Esophagus muscularis mucosa (tissue), 4 donors: ENCODE measurements around the gene SAMD10. TPM values are rescaled to one million over a fixed set of nuclear protein-coding genes. Genes with fewer than 3 reads are reported as not detected.

Experiments
- DNase-seq: peaks from one replicate; pipeline ENCODE4 v3.0.0-alpha.2; 2017; ENCODE audit errors: extremely low spot score
- H3K27ac ChIP-seq, 4 donors: fragments of 200-600 bp; sonication (generic); replicated peaks in 1 of 4; 1 replicate in 3 of 4; 2 replicates in 1 of 4; pipeline ENCODE4 v1.5.1; 2016 to 2019; ENCODE audit warnings: mild to moderate bottlenecking in 1 of 4
- H3K27me3 ChIP-seq, 4 donors: fragments of 200-600 bp; sonication (generic); one replicate each; pipeline versions ENCODE4 v1.5.1 to v1.6.0; 2016 to 2019
- H3K36me3 ChIP-seq, 4 donors: fragments of 200-600 bp; sonication (generic); one replicate each; pipeline ENCODE4 v1.5.1; 2016 to 2019
- H3K4me1 ChIP-seq, 4 donors: fragments of 200-600 bp; sonication (generic); one replicate each; pipeline ENCODE4 v1.5.1; 2016 to 2019
- H3K4me3 ChIP-seq, 4 donors: fragments of 200-600 bp; sonication (generic); 1 replicate in 2 of 4; 2 replicates in 2 of 4; pipeline ENCODE4 v1.5.1; 2016 to 2019; ENCODE audit warnings: mild to moderate bottlenecking in 4 of 4, moderate library complexity in 1 of 4
- H3K9me3 ChIP-seq, 4 donors: fragments of 200-600 bp; sonication (generic); 1 replicate in 3 of 4; 2 replicates in 1 of 4; pipeline ENCODE4 v1.5.1; 2016 to 2019
- EP300 ChIP-seq: sonication (generic); formaldehyde crosslinking; IDR thresholded peaks from one replicate; pipeline ENCODE4 v1.6.1; 2017; ENCODE audit warnings: antibody characterized with exemption
- POLR2A ChIP-seq: fragments of 450-650 bp; IDR thresholded peaks from one replicate; pipeline ENCODE4 v1.6.1; 2017; ENCODE audit warnings: antibody characterized with exemption, moderate library complexity, mild to moderate bottlenecking, low read depth
- POLR2AphosphoS5 ChIP-seq, 2 donors: sonication (generic); formaldehyde crosslinking; IDR thresholded peaks; one replicate each; pipeline ENCODE4 v1.6.1; 2017; ENCODE audit warnings: antibody characterized with exemption in 2 of 2
- WGBS: methylation state at CpG from one replicate; pipeline ENCODE4 v1.1.5; 2018; 5-methylcytosine and 5-hydroxymethylcytosine counted together
- intact Hi-C: fragments of 100-400 bp; cut with DNase I; formaldehyde crosslinking; loops from one replicate; pipeline ENCODE4 v1.15.1; 2023
- total RNA-seq, 4 donors: library from RNA; depleted of rRNA; stranded (reverse); fragments of >200 nt; gene quantifications; one replicate each; pipeline versions ENCODE4 v1.1.0 to v1.2.1, GENCODE V29; 2016
- TF ChIP-seq, protein P1 (sequence below), 3 experiments: fragments of 200-600 bp in 2 of 3; fragments of 450-650 bp in 1 of 3; sonication (generic) in 2 of 3; IDR thresholded peaks; one replicate each; pipeline ENCODE4 v1.5.1; 2017 to 2019; ENCODE audit warnings: antibody characterized with exemption in 3 of 3, mild to moderate bottlenecking in 2 of 3, moderate library complexity in 1 of 3

The SAMD10 gene
- total RNA-seq, 4 donors from 2014 or later = 2.1 to 11.7 (median 4.4) TPM

DNA sequence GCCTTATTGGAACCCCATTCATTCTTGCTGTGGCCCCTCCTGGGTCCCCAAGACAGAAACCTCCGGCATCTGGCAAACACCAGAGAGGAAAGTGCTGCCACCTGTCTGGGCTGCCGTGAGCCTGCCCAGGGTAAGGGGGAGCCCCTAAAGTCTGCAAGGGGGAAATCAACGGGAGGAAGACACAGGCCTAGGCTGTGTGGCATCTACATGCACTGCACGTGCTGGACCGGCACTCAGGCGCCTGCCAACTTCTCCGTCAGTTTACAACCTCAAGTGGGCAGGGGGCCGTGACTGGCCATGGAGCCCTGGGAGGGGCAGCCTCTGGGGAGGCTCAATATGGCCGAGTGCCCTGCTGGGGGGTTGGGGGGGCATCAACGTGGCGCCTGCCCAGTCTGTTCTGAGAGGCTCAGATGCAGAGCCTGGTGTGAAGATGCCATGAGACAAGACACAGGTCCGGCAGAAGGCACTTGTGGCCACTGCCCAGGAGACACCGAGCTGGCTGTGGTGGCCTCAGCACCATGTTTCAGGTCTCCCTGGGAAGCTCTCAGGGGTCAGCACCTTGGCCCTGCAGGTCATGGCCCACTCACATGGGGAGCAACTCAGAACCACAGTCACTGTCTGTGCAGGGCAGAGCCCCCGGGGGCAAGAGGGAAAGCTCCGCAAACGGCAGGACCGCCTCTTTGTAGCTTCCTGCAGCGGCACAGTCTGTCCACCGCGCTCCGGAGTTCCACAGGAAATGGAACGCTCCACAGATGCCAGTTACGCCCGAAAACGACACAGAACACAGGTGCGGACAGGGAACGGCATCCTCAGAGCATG lies 31.6 kb downstream of the SAMD10 start:
- peak overlapping the region in 3 of 4 donors; percentile 19 to 43 (median 28) for H3K4me3 ChIP-seq
- TF ChIP-seq POLR2A = no peak
- peak; percentile 22 to 55 for TF ChIP-seq POLR2AphosphoS5 (IDR thresholded peaks at IDR 0.05)
- intact Hi-C loops = no loop called here
- WGBS = 12% methylated on average over 21 of the region's 27 CpGs
- H3K4me1 ChIP-seq = peaks cover 77 to 88% (median 83%) of the 10 kb centered on the region in 4 donors
- peak overlapping the region; percentile 86 to 93 (median 88) for H3K27ac ChIP-seq
- peaks cover 28 to 42% (median 38%) of the 10 kb centered on the region in 4 donors for H3K36me3 ChIP-seq
- H3K9me3 ChIP-seq = no peaks in the 10 kb centered on the region
- DNase-seq = no peak
- no peaks in the 10 kb centered on the region for H3K27me3 ChIP-seq

DNA sequence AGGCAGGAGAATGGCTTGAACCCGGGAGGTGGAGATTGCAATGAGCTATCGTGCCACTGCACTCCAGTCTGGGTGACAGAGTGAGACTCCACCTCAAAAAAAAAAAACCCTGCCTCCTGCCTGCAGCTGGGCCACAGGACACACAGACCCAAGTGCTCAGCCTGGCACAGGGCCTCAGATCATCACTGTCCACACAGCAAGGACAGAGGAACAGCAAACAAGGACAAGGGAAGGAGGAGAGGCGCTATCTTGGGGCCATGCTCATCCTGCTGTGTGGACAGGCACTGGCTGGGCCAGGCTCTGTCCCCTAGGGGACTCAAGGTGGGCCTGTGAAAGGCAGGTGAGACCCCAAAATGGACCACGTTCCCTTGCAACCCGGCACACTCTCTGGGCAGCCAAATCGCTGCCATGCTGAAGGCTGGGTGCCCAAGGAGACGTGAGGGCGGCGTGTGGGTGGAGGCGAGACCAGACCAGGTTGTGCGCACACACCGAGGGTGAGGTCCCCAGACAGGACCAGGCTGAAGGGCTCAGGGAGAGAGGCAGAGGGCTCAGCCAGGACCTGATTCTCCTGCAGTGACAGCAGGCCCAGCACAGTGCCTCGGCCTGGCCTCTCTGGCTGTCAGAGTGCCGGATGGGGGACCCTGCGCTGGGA lies 32.3 kb downstream of the SAMD10 start:
- H3K9me3 ChIP-seq = no peaks in the 10 kb centered on the region
- TF ChIP-seq POLR2A (no peak), EP300 (no peak), POLR2AphosphoS5 (IDR thresholded peaks at IDR 0.05) (no peak)
- TF ChIP-seq, protein P1, sequence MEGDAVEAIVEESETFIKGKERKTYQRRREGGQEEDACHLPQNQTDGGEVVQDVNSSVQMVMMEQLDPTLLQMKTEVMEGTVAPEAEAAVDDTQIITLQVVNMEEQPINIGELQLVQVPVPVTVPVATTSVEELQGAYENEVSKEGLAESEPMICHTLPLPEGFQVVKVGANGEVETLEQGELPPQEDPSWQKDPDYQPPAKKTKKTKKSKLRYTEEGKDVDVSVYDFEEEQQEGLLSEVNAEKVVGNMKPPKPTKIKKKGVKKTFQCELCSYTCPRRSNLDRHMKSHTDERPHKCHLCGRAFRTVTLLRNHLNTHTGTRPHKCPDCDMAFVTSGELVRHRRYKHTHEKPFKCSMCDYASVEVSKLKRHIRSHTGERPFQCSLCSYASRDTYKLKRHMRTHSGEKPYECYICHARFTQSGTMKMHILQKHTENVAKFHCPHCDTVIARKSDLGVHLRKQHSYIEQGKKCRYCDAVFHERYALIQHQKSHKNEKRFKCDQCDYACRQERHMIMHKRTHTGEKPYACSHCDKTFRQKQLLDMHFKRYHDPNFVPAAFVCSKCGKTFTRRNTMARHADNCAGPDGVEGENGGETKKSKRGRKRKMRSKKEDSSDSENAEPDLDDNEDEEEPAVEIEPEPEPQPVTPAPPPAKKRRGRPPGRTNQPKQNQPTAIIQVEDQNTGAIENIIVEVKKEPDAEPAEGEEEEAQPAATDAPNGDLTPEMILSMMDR (IDR thresholded peaks at IDR 0.05) = no peak
- H3K27ac ChIP-seq = peak overlapping the region; percentile 86 to 93 (median 88)
- DNase-seq = no peak
- H3K27me3 ChIP-seq = no peaks in the 10 kb centered on the region
- 85% methylated on average over 12 of the region's 15 CpGs for WGBS
- H3K36me3 ChIP-seq = peaks cover 28 to 46% (median 45%) of the 10 kb centered on the region in 4 donors
- intact Hi-C loops = no loop called here
- H3K4me1 ChIP-seq = peaks cover 77 to 87% (median 82%) of the 10 kb centered on the region in 4 donors
- no peak overlapping the region for H3K4me3 ChIP-seq

DNA sequence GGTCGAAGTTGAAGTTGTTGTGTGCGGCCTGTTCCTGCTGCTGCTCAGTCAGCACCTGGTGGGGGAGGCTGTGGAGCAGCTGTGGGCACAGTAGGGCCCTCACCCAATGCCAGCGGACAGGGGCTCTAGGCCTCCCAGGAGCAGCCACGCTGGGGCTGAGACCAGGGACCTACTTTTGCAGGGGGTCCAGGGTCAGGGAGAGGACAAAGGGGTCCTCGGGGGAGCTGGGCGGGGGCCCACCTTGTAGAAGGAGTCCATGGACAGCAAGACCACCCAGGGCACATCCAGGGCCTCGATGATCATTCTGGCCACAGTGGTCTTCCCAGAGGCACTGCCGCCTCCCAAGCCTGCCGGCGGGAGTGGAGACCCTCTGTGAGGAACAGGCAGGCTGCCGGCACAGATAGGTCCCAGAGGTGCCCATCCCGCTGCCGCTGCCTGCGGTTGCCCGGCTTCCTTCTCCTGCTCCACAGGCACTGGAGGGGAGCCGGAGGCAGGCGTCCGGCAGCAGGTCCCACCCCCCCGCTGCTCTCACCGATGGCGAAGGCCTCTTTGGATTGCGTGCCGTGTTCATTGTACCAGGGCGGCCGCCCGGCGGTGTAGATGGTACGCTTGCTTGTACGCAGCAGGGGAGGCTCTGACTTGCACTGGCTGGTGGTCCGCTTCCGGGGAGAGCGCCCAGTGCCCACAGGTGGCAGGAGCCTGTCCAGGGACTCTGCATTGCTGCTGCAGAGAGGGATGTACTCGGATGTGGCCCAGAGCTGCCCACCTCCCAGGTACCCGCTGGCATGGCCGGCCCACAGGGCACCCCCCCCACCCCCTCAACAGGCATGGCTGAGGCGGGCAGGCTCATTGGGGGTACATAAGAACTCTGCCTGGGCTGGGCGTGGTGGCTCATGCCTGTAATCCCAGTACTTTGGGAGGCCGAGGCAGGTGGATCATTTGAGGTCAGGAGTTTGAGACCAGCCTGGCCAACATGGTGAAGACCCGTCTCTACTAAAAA lies 33.2 kb downstream of the SAMD10 start:
- WGBS = 94% methylated on average over 31 of the region's 39 CpGs
- Histone ChIP-seq H3K4me1 (peaks cover 72 to 78% (median 76%) of the 10 kb centered on the region in 4 donors), H3K4me3 (no peak overlapping the region), H3K9me3 (no peaks in the 10 kb centered on the region), H3K27ac (peak overlapping the region in 2 of 4 donors; percentile 88 to 93), H3K36me3 (peaks cover 28 to 50% (median 48%) of the 10 kb centered on the region in 4 donors), H3K27me3 (no peaks in the 10 kb centered on the region)
- no peak for DNase-seq
- intact Hi-C loops = loop anchor here (2.0 kb wide), 1 partner anchor 39 kb away; no protein-coding TSS in a partner anchor
- TF ChIP-seq POLR2A (no peak), EP300 (no peak), POLR2AphosphoS5 (IDR thresholded peaks at IDR 0.05) (no peak)
- TF ChIP-seq, protein P1 (IDR thresholded peaks at IDR 0.05) = no peak

DNA sequence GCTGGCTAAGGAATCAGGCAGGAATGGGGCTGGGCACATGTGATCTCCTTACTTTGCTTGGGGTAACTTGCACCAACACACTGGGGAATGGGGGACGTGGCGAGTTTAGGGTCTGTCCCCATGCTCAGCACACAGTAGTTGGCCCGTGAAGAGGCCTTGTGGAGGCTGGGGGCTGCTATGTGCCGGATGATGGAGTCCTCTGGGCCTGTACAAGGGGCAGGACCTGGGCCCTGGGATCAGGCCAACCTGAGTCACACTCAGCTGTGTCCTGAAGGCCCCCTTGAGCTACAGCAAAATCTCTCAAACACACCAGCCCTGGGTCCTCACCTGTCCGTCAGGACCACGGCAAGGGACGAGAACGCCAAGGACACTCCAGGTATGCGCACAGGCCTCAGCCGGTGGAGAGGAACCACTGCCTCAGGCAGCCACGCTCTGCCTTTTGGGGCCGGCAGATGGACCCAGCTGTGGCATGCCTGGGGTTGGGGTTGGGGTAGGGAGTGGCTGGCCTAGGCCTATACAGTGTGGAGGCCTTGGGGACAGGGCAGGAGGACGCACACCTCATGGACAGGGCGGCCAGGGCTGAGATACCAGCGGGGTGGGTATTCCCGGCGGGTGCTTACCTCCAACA lies 34.3 kb downstream of the SAMD10 start:
- Histone ChIP-seq H3K27me3 (no peaks in the 10 kb centered on the region), H3K4me3 (no peak overlapping the region), H3K36me3 (peaks cover 36 to 59% (median 57%) of the 10 kb centered on the region in 4 donors), H3K27ac (peak overlapping the region in 1 of 4 donors; percentile 9), H3K4me1 (peaks cover 62 to 70% (median 67%) of the 10 kb centered on the region in 4 donors), H3K9me3 (no peaks in the 10 kb centered on the region)
- intact Hi-C loops = loop anchor here (2.0 kb wide), 1 partner anchor 38 kb away; no protein-coding TSS in a partner anchor
- WGBS = 85% methylated on average over 13 of the region's 17 CpGs
- DNase-seq = no peak
- TF ChIP-seq EP300 (no peak), POLR2AphosphoS5 (IDR thresholded peaks at IDR 0.05) (no peak)
- TF ChIP-seq, protein P1 (IDR thresholded peaks at IDR 0.05) = no peak
